GM20431 (cell line): Measurements from ENCODE around the gene SIDT2.

Experiments
- in situ Hi-C: fragments of 300-500 bp; cut with MseI, MboI; formaldehyde crosslinking; loops from one replicate; pipeline ENCODE4 v1.15.0; 2020; ENCODE audit warnings: low sequenced_read_pairs; ENCODE audit not compliant: unreplicated experiment

Gene SIDT2

DNA sequence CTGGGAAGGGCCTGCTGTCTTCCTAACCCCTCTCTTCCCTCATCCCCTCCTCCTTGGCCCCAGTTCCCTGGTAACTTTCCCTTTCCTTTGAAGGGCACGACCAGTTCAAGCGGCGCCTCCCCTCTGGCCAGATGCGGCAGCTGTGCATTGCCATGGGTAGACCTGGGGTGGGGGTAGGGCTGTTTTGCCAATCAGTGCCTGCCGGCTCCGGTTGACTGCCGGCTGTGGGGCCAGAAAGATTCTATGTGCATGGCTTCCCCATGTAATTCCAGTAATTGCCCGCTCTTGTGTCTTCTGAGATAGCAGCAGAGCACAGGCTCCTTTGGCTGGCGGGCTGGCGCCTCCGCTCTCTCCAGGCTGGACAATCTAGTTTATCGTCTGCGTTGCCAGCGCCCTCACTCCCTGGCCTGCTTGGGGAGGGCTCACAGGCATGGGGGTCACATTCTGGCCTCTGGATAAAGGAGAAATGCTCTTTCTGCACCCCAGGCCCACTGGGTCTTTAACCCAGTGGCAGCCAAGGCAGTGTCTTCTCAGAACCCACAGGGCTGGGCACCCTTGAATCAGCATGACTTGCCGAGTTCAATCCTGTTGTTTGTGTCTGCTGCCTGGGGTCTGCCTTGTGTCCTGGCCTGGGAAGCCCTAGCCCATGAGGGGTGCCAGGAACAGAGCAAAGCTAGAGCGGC, 9.4 kb downstream of the SIDT2 start:
- in situ Hi-C loops = no loop called here

DNA sequence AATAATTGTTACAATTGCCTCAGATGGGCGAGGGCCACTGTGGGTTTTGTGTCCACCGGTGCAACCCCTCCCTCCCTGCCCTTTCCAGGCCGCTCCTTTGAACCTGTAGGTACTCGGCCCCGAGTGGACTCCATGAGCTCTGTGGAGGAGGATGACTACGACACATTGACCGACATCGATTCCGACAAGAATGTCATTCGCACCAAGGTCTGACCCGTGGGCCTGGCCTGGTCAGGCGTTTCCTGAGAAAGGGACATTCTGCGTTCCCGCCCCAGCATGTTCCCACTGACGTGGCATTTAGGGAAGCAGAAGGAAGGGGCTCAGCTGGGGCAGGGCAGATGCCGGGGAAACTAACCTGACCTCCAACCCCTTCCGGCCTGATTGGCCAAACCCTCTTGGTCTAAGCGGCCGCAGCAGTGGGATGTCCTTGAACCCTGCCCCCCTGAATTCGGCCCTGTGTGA, 10.1 kb downstream of the SIDT2 start:
- in situ Hi-C loops = no loop called here

DNA sequence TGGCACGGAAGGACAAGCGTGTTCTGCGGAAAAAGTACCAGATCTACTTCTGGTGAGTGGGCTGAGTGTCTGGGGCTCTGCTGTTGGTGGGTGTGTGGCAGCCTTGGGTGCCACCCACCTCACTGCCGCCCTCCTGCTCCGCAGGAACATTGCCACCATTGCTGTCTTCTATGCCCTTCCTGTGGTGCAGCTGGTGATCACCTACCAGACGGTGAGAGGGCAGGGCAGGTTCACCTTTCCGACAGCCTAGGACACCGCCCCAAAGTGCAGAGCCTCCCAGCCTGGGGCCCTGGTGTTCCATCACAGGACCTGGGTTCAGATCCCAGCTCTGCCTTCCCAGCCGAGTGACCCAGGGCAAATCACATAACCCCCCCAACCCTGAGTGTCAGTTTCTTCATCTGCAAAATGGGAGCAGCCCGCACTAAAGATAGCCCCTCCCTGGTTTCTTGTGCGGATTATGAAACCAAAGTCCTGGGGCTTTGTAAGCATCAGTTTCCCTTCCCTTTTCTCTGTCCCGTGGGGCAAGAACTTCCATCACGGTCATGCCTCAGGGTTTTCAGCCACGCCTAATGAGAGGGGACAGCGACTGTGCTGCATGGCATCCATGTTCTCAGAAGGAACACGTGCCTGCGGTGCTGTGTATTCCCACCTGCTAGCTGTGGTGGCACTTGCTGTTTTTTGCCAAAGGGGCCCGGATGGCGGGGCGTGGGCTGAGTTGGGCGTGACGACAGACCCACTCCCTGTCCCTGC, 10.8 kb downstream of the SIDT2 start:
- in situ Hi-C loops = no loop called here

DNA sequence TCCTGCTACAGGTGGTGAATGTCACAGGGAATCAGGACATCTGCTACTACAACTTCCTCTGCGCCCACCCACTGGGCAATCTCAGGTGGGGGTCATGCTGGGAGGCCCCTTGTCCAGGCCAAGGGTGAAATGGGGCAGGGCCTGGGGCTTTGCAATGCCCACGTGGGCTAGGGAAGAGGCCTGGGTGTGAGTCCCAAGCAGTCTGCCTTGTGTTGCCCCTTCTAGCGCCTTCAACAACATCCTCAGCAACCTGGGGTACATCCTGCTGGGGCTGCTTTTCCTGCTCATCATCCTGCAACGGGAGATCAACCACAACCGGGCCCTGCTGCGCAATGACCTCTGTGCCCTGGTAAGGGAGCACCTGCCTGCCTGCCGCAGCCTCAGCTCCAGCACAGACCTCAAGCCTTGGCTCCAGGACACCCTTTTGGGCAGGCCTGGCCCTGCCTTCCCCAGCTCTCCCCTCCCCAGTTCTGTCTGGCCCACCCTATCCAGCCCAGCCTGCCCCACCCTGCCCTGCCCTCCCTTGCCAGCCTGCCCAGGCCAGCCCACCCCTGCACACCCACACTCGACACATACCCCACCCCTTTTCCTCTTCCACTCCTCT, 11.5 kb downstream of the SIDT2 start:
- in situ Hi-C loops = no loop called here

DNA sequence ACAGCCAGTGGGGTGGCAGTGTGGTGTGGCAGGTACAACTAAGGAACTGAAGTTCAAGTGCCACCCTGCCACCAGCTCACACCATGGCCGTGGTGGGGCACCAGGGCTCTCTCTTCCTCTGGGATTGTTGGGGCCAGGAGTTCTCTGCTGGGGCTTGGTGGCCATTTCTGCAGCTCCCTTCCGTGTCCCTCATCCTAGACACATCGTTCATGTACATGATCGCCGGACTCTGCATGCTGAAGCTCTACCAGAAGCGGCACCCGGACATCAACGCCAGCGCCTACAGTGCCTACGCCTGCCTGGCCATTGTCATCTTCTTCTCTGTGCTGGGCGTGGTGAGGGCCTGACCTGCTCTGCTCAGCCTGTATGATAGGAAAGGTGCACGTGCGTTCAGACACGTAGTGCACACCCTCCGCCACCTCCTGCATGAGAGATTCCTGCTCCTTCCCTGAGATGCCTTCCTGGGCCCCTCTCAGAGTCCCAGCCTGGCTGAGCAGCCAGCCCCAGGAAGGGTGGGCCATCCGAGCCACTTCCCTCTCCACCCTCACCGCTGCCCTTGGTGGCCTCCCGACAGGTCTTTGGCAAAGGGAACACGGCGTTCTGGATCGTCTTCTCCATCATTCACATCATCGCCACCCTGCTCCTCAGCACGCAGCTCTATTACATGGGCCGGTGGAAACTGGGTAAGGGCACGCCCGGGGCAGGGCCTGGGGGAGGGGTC, 13.3 kb downstream of the SIDT2 start:
- in situ Hi-C loops = no loop called here

DNA sequence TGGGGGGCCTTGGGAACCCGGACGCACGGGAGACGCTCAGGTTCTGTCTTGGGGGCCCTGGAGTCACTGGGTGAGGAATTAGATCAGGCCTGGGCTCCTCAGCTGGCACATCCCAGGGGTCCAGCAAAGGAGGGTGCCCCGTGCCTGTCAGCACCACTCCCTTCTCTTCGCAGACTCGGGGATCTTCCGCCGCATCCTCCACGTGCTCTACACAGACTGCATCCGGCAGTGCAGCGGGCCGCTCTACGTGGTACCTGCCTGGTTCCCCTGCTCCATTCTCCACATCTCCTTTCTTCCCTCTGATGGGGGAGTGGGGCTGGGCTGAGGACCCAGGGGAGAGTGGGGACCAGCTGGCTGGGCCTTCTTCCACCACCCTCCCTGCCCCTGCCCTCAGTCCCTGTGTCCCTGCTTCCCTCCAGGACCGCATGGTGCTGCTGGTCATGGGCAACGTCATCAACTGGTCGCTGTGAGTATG, 13.9 kb downstream of the SIDT2 start:
- in situ Hi-C loops = no loop called here

DNA sequence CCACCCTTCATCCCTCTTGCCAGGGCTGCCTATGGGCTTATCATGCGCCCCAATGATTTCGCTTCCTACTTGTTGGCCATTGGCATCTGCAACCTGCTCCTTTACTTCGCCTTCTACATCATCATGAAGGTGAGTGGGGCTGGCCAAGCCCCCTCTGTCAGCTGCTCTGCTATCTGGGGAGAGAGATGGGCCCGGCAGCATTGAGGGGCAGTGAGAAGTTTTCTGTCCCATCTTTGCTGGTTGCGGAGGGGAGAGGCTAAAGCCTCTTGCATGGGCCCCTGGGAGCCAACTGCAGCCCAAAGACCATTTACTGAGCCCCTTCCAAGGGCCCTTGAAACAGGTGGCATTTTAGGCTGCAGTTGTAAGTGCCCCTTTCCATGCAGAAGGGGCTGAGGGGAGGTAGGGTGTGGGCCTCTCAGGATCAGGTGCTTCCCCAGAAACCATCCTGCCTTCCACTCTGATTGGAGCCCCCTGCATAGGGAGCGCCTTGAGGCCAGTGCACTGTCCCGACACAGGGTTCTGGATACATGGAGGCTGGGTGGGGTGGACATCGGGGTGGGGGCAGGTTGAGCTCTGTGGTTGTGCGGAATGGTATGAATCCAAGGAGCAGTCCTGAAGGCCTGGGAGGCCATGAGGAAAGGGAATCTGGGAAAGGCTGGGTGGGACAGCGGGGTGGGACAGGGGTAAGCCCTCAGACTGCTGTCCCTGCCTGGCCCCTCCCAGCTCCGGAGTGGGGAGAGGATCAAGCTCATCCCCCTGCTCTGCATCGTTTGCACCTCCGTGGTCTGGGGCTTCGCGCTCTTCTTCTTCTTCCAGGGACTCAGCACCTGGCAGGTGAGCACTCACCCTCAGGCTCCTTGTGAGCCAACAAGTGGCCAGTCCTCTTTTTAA, 14.8 kb downstream of the SIDT2 start:
- in situ Hi-C loops = no loop called here

DNA sequence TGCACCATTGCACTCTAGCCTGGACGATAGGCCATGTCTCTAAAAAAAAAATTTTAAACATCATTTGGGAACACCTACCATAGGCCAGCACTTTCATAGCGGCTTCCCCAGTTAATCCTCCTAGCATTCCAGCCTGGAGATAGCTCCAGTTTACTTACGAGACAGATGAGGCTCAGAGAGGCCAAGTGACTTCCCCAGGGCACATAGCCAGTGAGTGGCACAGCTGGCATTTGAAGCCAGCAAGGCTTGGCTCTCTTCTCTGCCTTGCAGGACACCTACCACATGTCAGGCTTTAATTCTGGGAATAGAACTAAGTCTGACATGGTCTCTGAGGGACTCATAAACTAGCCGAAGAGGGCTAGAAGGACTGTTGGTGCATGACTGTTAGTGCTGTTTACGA, 15.7 kb downstream of the SIDT2 start:
- in situ Hi-C loops = no loop called here

DNA sequence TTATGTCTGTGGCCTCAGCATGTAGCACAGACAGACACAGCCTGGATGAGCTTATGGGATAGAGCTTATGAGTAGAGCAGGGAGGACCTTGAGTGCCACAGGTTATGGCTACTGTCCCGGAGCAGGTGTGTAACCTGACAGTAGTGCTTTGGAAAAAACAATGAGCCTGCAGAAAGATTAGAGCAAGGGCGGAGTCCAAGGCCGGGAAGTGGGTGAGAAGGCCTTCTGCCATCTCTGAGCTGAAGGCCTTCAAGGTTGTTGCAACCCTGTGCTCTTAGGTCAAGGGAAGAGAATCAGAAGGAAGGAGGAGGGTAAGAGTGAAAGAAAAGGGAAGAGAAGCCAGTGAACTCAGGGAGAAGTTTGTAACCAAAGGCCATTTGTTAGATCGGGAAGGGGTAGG, 16.7 kb downstream of the SIDT2 start:
- in situ Hi-C loops = no loop called here

DNA sequence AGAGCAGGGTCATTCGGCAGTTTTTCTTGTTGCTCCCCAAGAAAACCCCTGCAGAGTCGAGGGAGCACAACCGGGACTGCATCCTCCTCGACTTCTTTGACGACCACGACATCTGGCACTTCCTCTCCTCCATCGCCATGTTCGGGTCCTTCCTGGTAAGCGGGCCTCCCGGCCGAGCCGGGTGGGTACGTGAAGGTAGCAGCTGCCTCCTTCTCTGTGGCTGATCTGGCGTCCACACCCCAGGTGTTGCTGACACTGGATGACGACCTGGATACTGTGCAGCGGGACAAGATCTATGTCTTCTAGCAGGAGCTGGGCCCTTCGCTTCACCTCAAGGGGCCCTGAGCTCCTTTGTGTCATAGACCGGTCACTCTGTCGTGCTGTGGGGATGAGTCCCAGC, 17.2 kb downstream of the SIDT2 start:
- in situ Hi-C loops = no loop called here

DNA sequence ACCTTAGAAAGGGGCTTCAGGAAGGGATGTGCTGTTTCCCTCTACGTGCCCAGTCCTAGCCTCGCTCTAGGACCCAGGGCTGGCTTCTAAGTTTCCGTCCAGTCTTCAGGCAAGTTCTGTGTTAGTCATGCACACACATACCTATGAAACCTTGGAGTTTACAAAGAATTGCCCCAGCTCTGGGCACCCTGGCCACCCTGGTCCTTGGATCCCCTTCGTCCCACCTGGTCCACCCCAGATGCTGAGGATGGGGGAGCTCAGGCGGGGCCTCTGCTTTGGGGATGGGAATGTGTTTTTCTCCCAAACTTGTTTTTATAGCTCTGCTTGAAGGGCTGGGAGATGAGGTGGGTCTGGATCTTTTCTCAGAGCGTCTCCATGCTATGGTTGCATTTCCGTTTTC, 18.5 kb downstream of the SIDT2 start:
- in situ Hi-C loops = no loop called here

DNA sequence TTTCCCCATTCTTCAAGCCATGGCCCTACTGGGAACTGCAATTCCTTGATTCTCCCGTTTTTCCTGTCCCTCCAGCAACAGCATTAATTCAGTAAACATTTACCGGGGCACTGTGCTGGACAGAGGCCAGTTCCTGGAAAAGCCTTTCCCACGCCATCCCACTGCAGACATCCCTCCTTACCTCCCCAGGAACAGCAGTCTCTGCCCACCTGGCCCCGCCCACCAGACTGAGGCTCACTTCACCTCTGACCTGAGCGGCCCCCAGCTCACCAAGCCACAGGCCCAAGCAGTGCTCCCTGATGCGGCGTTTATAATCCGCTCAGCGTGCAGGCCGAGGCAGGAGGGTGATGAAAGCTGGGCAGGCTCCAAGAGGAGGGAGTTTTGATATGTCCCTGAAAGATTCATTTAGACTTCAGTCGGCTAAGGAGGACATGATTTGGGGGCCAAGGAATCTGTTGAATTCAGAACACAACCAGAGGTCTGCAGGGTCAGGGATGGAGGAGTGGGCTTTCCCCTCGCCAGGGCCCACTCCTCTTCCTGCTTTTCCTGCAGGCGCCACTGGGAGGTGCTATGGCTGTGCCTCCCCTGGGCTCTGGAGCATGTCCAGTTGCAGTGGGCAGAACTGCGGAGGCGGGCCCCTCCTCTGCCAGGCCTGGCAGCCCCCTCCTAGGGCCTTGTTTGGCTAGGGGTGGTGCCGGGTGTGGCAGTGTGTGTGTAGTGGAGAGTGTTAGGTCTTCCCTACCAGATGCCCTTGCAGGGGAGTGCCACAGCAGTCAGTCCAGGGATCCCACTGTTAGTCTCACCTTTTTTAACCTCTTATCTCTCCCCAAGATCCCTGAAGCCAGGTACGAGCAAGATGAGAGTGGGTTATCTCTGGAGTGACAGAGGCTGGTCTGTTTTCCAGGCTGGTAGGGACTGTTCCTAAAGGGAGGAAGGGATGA, 19.2 kb downstream of the SIDT2 start:
- in situ Hi-C loops = no loop called here

DNA sequence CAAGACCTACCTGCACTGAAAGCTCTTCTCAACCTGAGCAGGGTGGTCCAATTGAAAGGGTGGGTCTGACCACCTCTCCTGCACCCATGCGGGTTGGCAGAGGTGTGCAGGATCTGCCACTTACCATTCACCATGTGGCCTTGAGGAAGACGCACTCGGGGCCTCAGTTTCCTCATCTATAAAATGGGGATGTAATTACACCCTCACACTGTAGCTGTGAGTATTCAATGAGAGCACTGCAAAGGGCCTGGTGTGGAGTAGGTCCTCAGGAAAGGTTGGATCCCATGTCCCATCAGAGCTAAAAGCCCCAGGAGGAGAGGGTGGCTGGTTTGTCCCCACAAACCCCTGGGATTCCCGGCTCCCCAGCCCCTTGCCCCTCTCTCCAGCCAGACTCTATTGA, 20.1 kb downstream of the SIDT2 start:
- in situ Hi-C loops = no loop called here

DNA sequence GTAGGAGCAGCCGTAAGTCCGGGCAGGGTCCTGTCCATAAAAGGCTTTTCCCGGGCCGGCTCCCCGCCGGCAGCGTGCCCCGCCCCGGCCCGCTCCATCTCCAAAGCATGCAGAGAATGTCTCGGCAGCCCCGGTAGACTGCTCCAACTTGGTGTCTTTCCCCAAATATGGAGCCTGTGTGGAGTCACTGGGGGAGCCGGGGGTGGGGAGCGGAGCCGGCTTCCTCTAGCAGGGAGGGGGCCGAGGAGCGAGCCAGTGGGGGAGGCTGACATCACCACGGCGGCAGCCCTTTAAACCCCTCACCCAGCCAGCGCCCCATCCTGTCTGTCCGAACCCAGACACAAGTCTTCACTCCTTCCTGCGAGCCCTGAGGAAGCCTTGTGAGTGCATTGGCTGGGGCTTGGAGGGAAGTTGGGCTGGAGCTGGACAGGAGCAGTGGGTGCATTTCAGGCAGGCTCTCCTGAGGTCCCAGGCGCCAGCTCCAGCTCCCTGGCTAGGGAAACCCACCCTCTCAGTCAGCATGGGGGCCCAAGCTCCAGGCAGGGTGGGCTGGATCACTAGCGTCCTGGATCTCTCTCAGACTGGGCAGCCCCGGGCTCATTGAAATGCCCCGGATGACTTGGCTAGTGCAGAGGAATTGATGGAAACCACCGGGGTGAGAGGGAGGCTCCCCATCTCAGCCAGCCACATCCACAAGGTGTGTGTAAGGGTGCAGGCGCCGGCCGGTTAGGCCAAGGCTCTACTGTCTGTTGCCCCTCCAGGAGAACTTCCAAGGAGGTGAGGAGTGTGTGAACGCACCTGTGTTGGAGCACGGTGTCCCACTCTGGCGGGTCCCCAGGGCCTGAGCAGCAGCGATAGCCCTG, 20.7 kb downstream of the SIDT2 start, which contains the start of gene TAGLN:
Gene TAGLN (plus strand): TSS at position 318 of the 863 bp plus-strand sequence. CDS start 3,644 bp downstream, outside the sequence.
- in situ Hi-C loops = no loop called here

DNA sequence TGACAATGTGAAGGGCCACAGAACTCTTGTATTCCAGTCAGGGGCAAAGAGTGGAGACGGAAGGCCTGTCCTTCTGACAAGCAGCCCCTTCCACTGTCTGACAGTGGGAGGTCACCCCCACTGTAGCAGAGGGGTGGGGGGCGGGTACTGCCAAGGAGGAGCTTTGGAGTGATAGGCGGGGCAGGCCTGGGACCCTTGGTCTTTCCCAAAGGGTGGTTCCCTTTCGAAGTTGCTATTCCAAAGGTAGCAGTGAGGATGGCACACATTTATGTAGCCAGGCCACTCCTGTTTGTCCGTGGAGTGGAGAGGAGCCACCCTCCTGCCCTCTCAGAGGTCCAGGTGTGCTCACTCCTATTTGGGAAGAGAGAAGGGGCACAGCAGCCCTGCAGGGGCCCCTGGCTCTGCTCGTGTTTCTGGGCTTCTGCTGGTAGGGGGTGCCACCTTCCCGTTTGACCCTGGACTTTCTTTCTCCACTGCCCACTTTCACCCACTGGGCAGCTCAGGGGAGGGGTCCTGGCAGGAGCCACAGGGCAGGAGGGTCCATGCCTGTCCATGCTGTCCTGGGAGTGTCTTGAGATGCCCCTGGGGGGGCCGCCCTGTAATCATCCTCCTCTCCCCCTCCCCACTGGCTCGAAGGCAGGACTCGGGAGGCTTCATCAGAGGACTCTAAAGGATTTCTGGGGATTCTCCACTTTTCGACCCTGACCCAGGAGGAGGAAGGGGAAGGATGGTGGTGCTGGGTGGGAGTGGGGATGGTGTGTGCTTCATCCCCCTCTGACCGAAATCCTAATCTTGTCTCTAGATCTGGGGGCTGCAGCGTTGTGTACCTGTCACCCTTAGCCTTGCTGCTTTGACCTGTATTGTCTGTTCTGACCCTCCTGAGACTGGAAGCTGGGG, 21.6 kb downstream of the SIDT2 start:
- in situ Hi-C loops = no loop called here

DNA sequence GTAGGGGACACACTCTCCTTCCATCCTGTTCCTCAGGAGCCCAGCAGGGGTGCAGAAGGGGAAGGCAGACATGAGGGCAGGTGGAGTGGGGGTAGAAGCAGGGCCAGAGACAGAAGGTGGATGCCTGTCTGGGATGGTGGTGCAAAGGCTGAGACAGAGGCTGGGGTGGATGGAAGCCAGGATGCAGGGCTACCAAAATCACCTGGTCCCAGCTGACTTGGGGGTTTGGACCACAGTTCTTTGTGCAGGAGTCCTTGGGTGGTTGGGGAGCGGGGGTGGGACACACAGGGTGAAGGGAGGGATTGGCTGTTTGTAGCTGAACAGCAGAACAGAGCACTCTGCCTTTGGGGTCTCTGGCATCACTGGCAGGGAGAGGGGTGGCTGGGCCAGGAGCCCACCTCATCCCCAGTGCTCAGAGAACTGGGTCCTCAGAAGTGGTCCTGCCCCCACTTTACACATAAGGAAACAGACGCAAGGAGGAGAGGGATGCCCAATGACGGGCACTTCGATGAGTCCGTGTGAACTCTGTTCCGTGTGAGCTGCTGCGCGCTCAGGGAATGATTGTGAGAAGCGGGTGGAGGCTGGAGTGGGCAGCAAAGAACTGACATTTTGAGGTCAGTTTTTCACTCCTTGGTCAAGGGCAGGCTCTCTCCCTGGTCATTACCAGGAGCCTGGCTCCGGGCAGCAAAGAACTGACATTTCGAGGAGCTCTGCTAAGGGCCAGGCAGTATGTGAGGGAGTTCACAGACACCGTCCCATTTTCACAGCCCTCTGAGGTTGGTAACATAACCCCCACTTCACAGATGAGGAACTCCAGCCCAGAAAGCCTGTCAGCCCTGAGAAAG, 22.5 kb downstream of the SIDT2 start:
- in situ Hi-C loops = no loop called here
